ENCODE results near the gene TBX18. TPM values are rescaled to one million over a fixed set of nuclear protein-coding genes. Genes with fewer than 3 reads are reported as not detected.

TBX18 gene
- total RNA-seq, 1 donor from 2014 or later = 1.0 TPM

GRCh38 chr6:84652356-84653026 is 111.9 kb downstream of the TBX18 start:
- Histone ChIP-seq H3K27ac (no peak overlapping the region), H3K4me1 (no peaks in the 10 kb centered on the region), H3K4me3 (no peak overlapping the region), H3K9me3 (no peaks in the 10 kb centered on the region), H3K36me3 (no peaks in the 10 kb centered on the region), H3K27me3 (no peaks in the 10 kb centered on the region)
- intact Hi-C loops (cut with DNase I) = no loop called here
- no peak for ATAC-seq
- DNase-seq = no peak
- no peak for TF ChIP-seq CTCF (IDR thresholded peaks at IDR 0.05)

- no peaks in the 10 kb centered on the region for H3K36me3 ChIP-seq
- TF ChIP-seq CTCF (IDR thresholded peaks at IDR 0.05) = no peak
- no peaks in the 10 kb centered on the region for H3K4me1 ChIP-seq
- no peak overlapping the region for H3K4me3 ChIP-seq
- no peak overlapping the region for H3K27ac ChIP-seq
- DNase-seq (no peak), ATAC-seq (no peak)
- no peaks in the 10 kb centered on the region for H3K9me3 ChIP-seq
- intact Hi-C loops (cut with DNase I) = no loop called here
- H3K27me3 ChIP-seq = no peaks in the 10 kb centered on the region
Measured at GRCh38 chr6:84651583-84651982, 112.8 kb downstream of the TBX18 start.

GRCh38 chr6:84648444-84648843 is 116.0 kb downstream of the TBX18 start:
- ATAC-seq (no peak), DNase-seq (no peak)
- Histone ChIP-seq H3K9me3 (no peaks in the 10 kb centered on the region), H3K4me3 (no peak overlapping the region), H3K4me1 (no peaks in the 10 kb centered on the region), H3K36me3 (no peaks in the 10 kb centered on the region), H3K27ac (no peak overlapping the region), H3K27me3 (no peaks in the 10 kb centered on the region)
- TF ChIP-seq CTCF (IDR thresholded peaks at IDR 0.05) = no peak
- intact Hi-C loops (cut with DNase I) = no loop called here

- H3K4me1 ChIP-seq = no peaks in the 10 kb centered on the region
- H3K27ac ChIP-seq = no peak overlapping the region
- DNase-seq (no peak), ATAC-seq (no peak)
- no peak for TF ChIP-seq CTCF (IDR thresholded peaks at IDR 0.05)
- intact Hi-C loops (cut with DNase I) = no loop called here
- no peak overlapping the region for H3K4me3 ChIP-seq
- no peaks in the 10 kb centered on the region for H3K27me3 ChIP-seq
- no peaks in the 10 kb centered on the region for H3K36me3 ChIP-seq
- no peaks in the 10 kb centered on the region for H3K9me3 ChIP-seq
Measured at GRCh38 chr6:84645563-84646266, 118.7 kb downstream of the TBX18 start.

GRCh38 chr6:84645000-84645399 is 119.4 kb downstream of the TBX18 start:
- DNase-seq (no peak), ATAC-seq (no peak)
- no peak for TF ChIP-seq CTCF (IDR thresholded peaks at IDR 0.05)
- no peaks in the 10 kb centered on the region for H3K4me1 ChIP-seq
- no peaks in the 10 kb centered on the region for H3K9me3 ChIP-seq
- intact Hi-C loops (cut with DNase I) = no loop called here
- H3K27me3 ChIP-seq = no peaks in the 10 kb centered on the region
- H3K36me3 ChIP-seq = no peaks in the 10 kb centered on the region
- H3K27ac ChIP-seq = no peak overlapping the region
- H3K4me3 ChIP-seq = no peak overlapping the region
